ENCODE results near the gene EDDM13.

DNA sequence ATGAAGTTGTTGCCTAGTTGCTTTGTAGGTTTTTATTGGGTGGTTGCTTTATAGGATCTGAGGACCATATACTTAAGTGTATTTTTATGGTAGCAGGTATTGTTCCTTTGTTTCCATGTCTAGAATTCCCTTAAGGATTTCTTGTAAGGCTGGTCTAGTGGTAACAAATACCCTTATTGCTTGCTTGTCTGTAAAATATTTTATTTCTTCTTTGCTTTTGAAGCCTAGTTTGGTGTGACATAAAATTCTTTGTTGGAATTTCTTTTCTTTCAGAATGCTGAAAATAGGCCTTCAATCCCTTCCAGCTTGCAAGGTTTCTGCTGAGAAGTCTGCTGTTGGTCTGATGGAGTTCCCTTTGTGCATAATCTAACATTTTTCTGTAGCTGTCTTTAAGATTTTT lies 60.1 kb downstream of the EDDM13 start:
- TF ChIP-seq, protein P1, sequence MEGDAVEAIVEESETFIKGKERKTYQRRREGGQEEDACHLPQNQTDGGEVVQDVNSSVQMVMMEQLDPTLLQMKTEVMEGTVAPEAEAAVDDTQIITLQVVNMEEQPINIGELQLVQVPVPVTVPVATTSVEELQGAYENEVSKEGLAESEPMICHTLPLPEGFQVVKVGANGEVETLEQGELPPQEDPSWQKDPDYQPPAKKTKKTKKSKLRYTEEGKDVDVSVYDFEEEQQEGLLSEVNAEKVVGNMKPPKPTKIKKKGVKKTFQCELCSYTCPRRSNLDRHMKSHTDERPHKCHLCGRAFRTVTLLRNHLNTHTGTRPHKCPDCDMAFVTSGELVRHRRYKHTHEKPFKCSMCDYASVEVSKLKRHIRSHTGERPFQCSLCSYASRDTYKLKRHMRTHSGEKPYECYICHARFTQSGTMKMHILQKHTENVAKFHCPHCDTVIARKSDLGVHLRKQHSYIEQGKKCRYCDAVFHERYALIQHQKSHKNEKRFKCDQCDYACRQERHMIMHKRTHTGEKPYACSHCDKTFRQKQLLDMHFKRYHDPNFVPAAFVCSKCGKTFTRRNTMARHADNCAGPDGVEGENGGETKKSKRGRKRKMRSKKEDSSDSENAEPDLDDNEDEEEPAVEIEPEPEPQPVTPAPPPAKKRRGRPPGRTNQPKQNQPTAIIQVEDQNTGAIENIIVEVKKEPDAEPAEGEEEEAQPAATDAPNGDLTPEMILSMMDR (IDR thresholded peaks at IDR 0.05), result no peak
- TF ChIP-seq POLR2A (IDR thresholded peaks at IDR 0.05), result no peak

All from right lobe of liver (tissue), 4 donors.